ENCODE measurements around the gene TSN. TPM values are rescaled to one million over a fixed set of nuclear protein-coding genes. Genes with fewer than 3 reads are reported as not detected.

The TSN gene
- total and polyA plus RNA-seq, 2 donors (not counting 1 experiment from before 2014, with no cell fraction given) = 40.0 to 50.4 TPM

DNA sequence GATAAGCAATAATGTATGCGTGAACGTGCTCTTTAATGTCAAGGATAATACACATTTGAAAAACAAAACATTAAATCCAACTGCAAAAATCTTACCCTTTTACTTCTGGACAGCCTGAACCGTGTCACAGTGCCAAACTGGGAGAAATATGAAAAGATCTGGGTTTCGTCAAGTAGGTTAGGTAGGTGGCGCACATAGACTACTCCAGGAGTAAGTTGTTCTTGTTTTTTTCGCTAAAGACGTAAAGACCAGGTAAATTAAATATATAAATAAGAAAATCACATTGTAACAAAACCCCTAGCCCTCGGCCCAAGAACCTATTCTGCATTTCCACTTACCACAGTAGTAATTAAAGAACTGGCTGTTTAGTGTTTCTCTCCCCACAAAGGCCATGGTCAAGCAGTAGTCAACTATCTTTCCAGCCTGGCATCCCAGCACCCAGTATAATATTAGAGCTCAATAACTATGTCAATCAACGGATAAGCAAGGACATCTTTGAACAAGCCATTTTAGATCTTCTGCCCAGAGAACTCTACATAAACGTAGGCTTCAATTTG lies 19.9 kb upstream of the TSN start:
- Histone ChIP-seq H3K9me3 (ENCODE audit: control insufficient read depth, insufficient read depth, low read depth, low read length) (no peaks in the 10 kb centered on the region), H3K4me2 (ENCODE audit: extremely low read depth, insufficient read depth, low read length) (peak overlapping the region; percentile 92), H3K4me1 (ENCODE audit: control insufficient read depth, extremely low read depth, insufficient read depth, low read length) (no peaks in the 10 kb centered on the region), H3K4me3 (replicated peaks in 1 of 4; ENCODE audit: control extremely low read depth in 1 of 4, insufficient read depth in 1 of 4, low read depth in 3 of 4, low read length in 4 of 4) (peak overlapping the region; percentile 65 to 100 (median 94)), H3K27ac (ENCODE audit: insufficient read depth, low read length) (peak overlapping the region; percentile 85), H2AFZ (ENCODE audit: low read length) (no peak overlapping the region), H3K9ac (ENCODE audit: insufficient read depth, low read length) (peak overlapping the region; percentile 93), H4K20me1 (ENCODE audit: control insufficient read depth, extremely low read depth, insufficient read depth, low read length) (no peaks in the 10 kb centered on the region), H3K36me3 (ENCODE audit: control insufficient read depth, insufficient read depth, low read length) (peaks cover 6% of the 10 kb centered on the region), H3K27me3 (ENCODE audit: control insufficient read depth, insufficient read depth, low read length) (peaks cover 6% of the 10 kb centered on the region), H3K79me2 (ENCODE audit: control insufficient read depth, insufficient read depth, low read length) (peaks cover 28% of the 10 kb centered on the region)
- DNase-seq (ENCODE audit: low read depth in 2 of 2) = no peak
- TF ChIP-seq, protein P1, sequence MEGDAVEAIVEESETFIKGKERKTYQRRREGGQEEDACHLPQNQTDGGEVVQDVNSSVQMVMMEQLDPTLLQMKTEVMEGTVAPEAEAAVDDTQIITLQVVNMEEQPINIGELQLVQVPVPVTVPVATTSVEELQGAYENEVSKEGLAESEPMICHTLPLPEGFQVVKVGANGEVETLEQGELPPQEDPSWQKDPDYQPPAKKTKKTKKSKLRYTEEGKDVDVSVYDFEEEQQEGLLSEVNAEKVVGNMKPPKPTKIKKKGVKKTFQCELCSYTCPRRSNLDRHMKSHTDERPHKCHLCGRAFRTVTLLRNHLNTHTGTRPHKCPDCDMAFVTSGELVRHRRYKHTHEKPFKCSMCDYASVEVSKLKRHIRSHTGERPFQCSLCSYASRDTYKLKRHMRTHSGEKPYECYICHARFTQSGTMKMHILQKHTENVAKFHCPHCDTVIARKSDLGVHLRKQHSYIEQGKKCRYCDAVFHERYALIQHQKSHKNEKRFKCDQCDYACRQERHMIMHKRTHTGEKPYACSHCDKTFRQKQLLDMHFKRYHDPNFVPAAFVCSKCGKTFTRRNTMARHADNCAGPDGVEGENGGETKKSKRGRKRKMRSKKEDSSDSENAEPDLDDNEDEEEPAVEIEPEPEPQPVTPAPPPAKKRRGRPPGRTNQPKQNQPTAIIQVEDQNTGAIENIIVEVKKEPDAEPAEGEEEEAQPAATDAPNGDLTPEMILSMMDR (conservative IDR thresholded peaks at IDR 0.05 in 1 of 2, IDR thresholded peaks at IDR 0.05 in 1 of 2; ENCODE audit: low read depth in 1 of 2, low read length in 2 of 2) = no peak
- no peak for TF ChIP-seq EZH2 (IDR thresholded peaks at IDR 0.05; ENCODE audit: low read length, missing control alignments)

DNA sequence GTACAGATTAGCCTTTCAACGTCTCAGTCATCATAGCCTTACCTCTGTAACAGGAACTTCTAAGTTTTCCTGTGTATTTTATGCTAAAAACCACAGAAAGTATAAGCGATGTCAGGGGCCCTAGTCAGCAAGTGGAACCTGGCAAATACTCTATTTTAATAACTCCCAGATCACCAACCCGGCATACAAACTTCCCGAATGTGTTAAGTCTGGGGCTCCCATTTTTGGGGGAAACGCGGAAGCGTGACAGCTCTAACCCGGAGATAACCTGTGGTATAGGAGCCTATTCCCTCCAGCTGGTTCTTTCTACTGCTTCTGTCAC lies 19.4 kb upstream of the TSN start:
- DNase-seq (ENCODE audit: low read depth in 2 of 2) = no peak
- no peaks in the 10 kb centered on the region for H3K9me3 ChIP-seq (ENCODE audit: control insufficient read depth, insufficient read depth, low read depth, low read length)
- H3K4me3 ChIP-seq (replicated peaks in 1 of 4; ENCODE audit: control extremely low read depth in 1 of 4, insufficient read depth in 1 of 4, low read depth in 3 of 4, low read length in 4 of 4) = peak overlapping the region; percentile 65 to 100 (median 94)
- peaks cover 6% of the 10 kb centered on the region for H3K27me3 ChIP-seq (ENCODE audit: control insufficient read depth, insufficient read depth, low read length)
- H2AFZ ChIP-seq (ENCODE audit: low read length) = peak overlapping the region; percentile 93
- H3K27ac ChIP-seq (ENCODE audit: insufficient read depth, low read length) = peak overlapping the region; percentile 85
- TF ChIP-seq EZH2 (IDR thresholded peaks at IDR 0.05; ENCODE audit: low read length, missing control alignments) = no peak
- TF ChIP-seq, protein P1 (conservative IDR thresholded peaks at IDR 0.05 in 1 of 2, IDR thresholded peaks at IDR 0.05 in 1 of 2; ENCODE audit: low read depth in 1 of 2, low read length in 2 of 2) = no peak
- peaks cover 5% of the 10 kb centered on the region for H3K36me3 ChIP-seq (ENCODE audit: control insufficient read depth, insufficient read depth, low read length)
- peaks cover 27% of the 10 kb centered on the region for H3K79me2 ChIP-seq (ENCODE audit: control insufficient read depth, insufficient read depth, low read length)
- H4K20me1 ChIP-seq (ENCODE audit: control insufficient read depth, extremely low read depth, insufficient read depth, low read length) = no peaks in the 10 kb centered on the region
- peak overlapping the region; percentile 92 for H3K4me2 ChIP-seq (ENCODE audit: extremely low read depth, insufficient read depth, low read length)
- no peaks in the 10 kb centered on the region for H3K4me1 ChIP-seq (ENCODE audit: control insufficient read depth, extremely low read depth, insufficient read depth, low read length)
- H3K9ac ChIP-seq (ENCODE audit: insufficient read depth, low read length) = peak overlapping the region; percentile 93

DNA sequence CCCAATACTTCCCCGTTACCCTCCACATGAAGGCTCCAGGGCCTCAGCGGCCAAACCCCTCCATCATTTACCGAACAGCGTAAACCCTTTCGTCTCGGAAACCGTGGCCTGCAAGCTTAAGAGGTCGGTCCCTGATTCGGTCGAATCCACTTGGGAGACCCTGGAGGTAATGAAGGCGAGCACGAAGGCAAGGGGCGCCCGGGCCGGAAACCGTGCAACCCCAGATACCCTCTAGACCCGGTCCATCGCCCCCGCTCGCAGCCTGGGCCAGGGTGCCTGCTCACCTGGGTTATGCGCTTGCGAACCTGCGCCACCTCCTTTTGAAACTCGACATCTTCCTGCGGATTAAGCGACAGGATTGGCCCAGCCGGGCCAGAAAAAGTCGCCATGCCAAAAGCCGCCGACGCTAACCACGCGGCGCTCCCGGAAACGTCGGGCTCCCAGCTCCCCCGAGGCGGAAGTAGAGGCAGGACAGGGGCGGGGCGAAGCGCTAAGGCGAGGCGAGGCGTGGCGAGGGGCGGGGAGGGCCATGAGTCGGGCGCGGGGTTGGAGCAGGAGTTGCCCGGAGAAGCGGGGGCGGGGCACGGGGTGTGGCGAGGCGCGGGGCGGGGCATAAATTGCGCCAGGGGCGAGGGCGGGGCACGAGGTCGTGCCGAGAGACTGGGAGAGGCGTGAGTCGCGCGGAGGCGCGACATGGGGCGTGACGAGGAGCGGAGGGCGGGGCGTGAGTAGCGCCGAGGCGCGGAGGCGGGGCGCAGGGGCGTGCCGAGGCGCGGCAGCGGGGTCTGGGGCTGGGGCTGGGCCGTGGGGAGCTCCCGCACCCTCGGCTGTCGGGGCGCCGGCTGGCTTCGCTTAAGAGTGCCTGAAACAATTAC lies 18.8 kb upstream of the TSN start, which contains the start of gene NIFK:
Gene NIFK (minus strand): TSS at position 414 of the 875 bp plus-strand sequence. CDS start 25 bp downstream, at position 389.
- Histone ChIP-seq H3K9ac (ENCODE audit: insufficient read depth, low read length) (peak within 1 kb of the TSS; percentile 93), H3K27me3 (ENCODE audit: control insufficient read depth, insufficient read depth, low read length) (peaks cover 10% of the 10 kb centered on the region), H3K36me3 (ENCODE audit: control insufficient read depth, insufficient read depth, low read length) (peaks cover 5% of the 10 kb centered on the region), H3K4me3 (replicated peaks in 1 of 4; ENCODE audit: control extremely low read depth in 1 of 4, insufficient read depth in 1 of 4, low read depth in 3 of 4, low read length in 4 of 4) (peak within 1 kb of the TSS; percentile 65 to 100 (median 94)), H3K4me1 (ENCODE audit: control insufficient read depth, extremely low read depth, insufficient read depth, low read length) (no peaks in the 10 kb centered on the region), H2AFZ (ENCODE audit: low read length) (peak within 1 kb of the TSS; percentile 93), H3K27ac (ENCODE audit: insufficient read depth, low read length) (peak within 1 kb of the TSS; percentile 85), H3K9me3 (ENCODE audit: control insufficient read depth, insufficient read depth, low read depth, low read length) (no peaks in the 10 kb centered on the region), H3K79me2 (ENCODE audit: control insufficient read depth, insufficient read depth, low read length) (peaks cover 26% of the 10 kb centered on the region), H4K20me1 (ENCODE audit: control insufficient read depth, extremely low read depth, insufficient read depth, low read length) (no peaks in the 10 kb centered on the region), H3K4me2 (ENCODE audit: extremely low read depth, insufficient read depth, low read length) (peak within 1 kb of the TSS; percentile 92)
- peak; percentile 95 to 96 for DNase-seq (ENCODE audit: low read depth in 2 of 2)
- TF ChIP-seq EZH2 (IDR thresholded peaks at IDR 0.05; ENCODE audit: low read length, missing control alignments) = no peak
